Liver (tissue), 3 donors: ENCODE measurements around the gene SMPD3.

Source experiments
- FOXA1 ChIP-seq: IDR thresholded peaks from 2 replicates; pipeline ENCODE4 v1.6.1; 2016; ENCODE audit warnings: antibody characterized with exemption
- GABPA ChIP-seq, 2 donors: IDR thresholded peaks in 1 of 2; conservative IDR thresholded peaks in 1 of 2; 2 replicates each; pipeline ENCODE4 v1.6.1; 2016; ENCODE audit warnings: antibody characterized with exemption in 2 of 2, mild to moderate bottlenecking in 1 of 2, moderate library complexity in 1 of 2
- HNF4G ChIP-seq: IDR thresholded peaks from 2 replicates; pipeline ENCODE4 v1.6.1; 2016; ENCODE audit warnings: antibody characterized with exemption
- JUND ChIP-seq, 2 donors: IDR thresholded peaks; 2 replicates each; pipeline ENCODE4 v1.6.1; 2016; ENCODE audit warnings: antibody characterized with exemption in 2 of 2
- RAD21 ChIP-seq, 2 donors: IDR thresholded peaks; 2 replicates each; pipeline ENCODE4 v1.6.1; 2016; ENCODE audit warnings: antibody characterized with exemption in 2 of 2, mild to moderate bottlenecking in 2 of 2
- YY1 ChIP-seq: IDR thresholded peaks from 2 replicates; pipeline ENCODE4 v1.6.1; 2016; ENCODE audit warnings: antibody characterized with exemption, mild to moderate bottlenecking
- TF ChIP-seq, protein P1 (sequence below): fragments of 150-350 bp; IDR thresholded peaks from 2 replicates; pipeline ENCODE4 v1.5.1; 2017; ENCODE audit warnings: improper control_type of control experiment, low read depth, low read length; ENCODE audit not compliant: missing input control
- TF ChIP-seq, protein P2 (sequence below): IDR thresholded peaks from 2 replicates; pipeline ENCODE4 v1.6.1; 2016; ENCODE audit warnings: antibody characterized with exemption, mild to moderate bottlenecking
- TF ChIP-seq, protein P3 (sequence below): IDR thresholded peaks from 2 replicates; pipeline ENCODE4 v1.6.1; 2016; ENCODE audit warnings: antibody characterized with exemption
- TF ChIP-seq, protein P4 (sequence below): IDR thresholded peaks from 2 replicates; pipeline ENCODE4 v1.6.1; 2016; ENCODE audit warnings: antibody characterized with exemption
- donor health status: healthy.
- donor health status: healthy.

DNA sequence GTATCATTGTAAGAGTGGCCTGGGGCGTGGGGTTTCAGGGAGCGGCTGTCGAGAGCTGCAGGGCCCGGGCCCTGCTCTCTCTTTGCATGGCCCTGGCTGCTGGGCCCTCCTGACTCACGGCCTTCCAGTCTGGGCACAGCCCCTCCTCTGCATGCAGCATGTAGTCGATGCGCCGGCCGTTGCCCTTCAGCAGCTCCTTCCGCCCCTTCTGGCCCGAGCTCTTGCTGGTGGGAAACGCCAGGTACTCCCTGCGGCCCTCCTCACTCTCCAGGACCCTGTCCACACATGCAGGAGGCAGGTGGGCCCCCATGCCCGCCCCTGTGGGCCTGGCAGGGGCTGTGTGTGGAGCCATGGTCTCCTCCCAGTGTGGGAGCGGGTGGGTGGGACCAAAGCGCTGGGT lies 86.8 kb downstream of the SMPD3 start:
- TF ChIP-seq RAD21 (IDR thresholded peaks at IDR 0.05): no peak
- TF ChIP-seq, protein P1, sequence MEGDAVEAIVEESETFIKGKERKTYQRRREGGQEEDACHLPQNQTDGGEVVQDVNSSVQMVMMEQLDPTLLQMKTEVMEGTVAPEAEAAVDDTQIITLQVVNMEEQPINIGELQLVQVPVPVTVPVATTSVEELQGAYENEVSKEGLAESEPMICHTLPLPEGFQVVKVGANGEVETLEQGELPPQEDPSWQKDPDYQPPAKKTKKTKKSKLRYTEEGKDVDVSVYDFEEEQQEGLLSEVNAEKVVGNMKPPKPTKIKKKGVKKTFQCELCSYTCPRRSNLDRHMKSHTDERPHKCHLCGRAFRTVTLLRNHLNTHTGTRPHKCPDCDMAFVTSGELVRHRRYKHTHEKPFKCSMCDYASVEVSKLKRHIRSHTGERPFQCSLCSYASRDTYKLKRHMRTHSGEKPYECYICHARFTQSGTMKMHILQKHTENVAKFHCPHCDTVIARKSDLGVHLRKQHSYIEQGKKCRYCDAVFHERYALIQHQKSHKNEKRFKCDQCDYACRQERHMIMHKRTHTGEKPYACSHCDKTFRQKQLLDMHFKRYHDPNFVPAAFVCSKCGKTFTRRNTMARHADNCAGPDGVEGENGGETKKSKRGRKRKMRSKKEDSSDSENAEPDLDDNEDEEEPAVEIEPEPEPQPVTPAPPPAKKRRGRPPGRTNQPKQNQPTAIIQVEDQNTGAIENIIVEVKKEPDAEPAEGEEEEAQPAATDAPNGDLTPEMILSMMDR: no peak
- TF ChIP-seq, protein P2, sequence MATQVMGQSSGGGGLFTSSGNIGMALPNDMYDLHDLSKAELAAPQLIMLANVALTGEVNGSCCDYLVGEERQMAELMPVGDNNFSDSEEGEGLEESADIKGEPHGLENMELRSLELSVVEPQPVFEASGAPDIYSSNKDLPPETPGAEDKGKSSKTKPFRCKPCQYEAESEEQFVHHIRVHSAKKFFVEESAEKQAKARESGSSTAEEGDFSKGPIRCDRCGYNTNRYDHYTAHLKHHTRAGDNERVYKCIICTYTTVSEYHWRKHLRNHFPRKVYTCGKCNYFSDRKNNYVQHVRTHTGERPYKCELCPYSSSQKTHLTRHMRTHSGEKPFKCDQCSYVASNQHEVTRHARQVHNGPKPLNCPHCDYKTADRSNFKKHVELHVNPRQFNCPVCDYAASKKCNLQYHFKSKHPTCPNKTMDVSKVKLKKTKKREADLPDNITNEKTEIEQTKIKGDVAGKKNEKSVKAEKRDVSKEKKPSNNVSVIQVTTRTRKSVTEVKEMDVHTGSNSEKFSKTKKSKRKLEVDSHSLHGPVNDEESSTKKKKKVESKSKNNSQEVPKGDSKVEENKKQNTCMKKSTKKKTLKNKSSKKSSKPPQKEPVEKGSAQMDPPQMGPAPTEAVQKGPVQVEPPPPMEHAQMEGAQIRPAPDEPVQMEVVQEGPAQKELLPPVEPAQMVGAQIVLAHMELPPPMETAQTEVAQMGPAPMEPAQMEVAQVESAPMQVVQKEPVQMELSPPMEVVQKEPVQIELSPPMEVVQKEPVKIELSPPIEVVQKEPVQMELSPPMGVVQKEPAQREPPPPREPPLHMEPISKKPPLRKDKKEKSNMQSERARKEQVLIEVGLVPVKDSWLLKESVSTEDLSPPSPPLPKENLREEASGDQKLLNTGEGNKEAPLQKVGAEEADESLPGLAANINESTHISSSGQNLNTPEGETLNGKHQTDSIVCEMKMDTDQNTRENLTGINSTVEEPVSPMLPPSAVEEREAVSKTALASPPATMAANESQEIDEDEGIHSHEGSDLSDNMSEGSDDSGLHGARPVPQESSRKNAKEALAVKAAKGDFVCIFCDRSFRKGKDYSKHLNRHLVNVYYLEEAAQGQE: no peak
- TF ChIP-seq YY1: no peak
- no peak for TF ChIP-seq GABPA (IDR thresholded peaks at IDR 0.05 in 1 of 2, conservative IDR thresholded peaks at IDR 0.05 in 1 of 2)
- TF ChIP-seq, protein P3, sequence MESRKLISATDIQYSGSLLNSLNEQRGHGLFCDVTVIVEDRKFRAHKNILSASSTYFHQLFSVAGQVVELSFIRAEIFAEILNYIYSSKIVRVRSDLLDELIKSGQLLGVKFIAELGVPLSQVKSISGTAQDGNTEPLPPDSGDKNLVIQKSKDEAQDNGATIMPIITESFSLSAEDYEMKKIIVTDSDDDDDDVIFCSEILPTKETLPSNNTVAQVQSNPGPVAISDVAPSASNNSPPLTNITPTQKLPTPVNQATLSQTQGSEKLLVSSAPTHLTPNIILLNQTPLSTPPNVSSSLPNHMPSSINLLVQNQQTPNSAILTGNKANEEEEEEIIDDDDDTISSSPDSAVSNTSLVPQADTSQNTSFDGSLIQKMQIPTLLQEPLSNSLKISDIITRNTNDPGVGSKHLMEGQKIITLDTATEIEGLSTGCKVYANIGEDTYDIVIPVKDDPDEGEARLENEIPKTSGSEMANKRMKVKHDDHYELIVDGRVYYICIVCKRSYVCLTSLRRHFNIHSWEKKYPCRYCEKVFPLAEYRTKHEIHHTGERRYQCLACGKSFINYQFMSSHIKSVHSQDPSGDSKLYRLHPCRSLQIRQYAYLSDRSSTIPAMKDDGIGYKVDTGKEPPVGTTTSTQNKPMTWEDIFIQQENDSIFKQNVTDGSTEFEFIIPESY: no peak
- TF ChIP-seq, protein P4, sequence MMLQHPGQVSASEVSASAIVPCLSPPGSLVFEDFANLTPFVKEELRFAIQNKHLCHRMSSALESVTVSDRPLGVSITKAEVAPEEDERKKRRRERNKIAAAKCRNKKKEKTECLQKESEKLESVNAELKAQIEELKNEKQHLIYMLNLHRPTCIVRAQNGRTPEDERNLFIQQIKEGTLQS: no peak
- TF ChIP-seq JUND (IDR thresholded peaks at IDR 0.05): no peak
- TF ChIP-seq FOXA1: no peak
- no peak for TF ChIP-seq HNF4G
